Measurements from ENCODE around the gene SUZ12.
A peak's percentile ranks its signal among the peaks of the same experiment; 100 is the strongest.
"Not testable (repeated sequence)": the region's sequence is repeated elsewhere in the genome, so short reads cannot be mapped to it uniquely, and the experiment has no call there.

SUZ12 gene

GRCh38 chr17:31964131-31964530 lies 27.3 kb downstream of the SUZ12 start:
- not testable (repeated sequence) for DNase-seq

- peak; percentile 32 for DNase-seq
These were observed 30.8 kb downstream of the SUZ12 start for GRCh38 chr17:31967648-31968047.

GRCh38 chr17:31970416-31970815 lies 33.6 kb downstream of the SUZ12 start:
- DNase-seq = not testable (repeated sequence)

- DNase-seq = peak; percentile 35
These were observed 37.7 kb downstream of the SUZ12 start for GRCh38 chr17:31974269-31975071.

- not testable (repeated sequence) for DNase-seq
These were observed 38.6 kb downstream of the SUZ12 start for GRCh38 chr17:31975391-31975790.

GRCh38 chr17:31991821-31992220 lies 55.0 kb downstream of the SUZ12 start:
- peak; percentile 43 for DNase-seq

- no peak for DNase-seq
These were observed 60.2 kb downstream of the SUZ12 start for GRCh38 chr17:31997005-31997404.

- DNase-seq = peak; percentile 96
These were observed 70.2 kb downstream of the SUZ12 start, which contains the start of gene LRRC37B for GRCh38 chr17:32006957-32007462. Gene LRRC37B (plus strand): TSS chr17:32007383. CDS start chr17:32021393, 14,010 bp downstream.

GRCh38 chr17:32007463-32008298 lies 70.9 kb downstream of the SUZ12 start:
- DNase-seq = peak; percentile 78

GRCh38 chr17:32009262-32009542 lies 72.4 kb downstream of the SUZ12 start:
- no peak for DNase-seq

- no peak for DNase-seq
These were observed 73.3 kb downstream of the SUZ12 start for GRCh38 chr17:32010114-32010513.

GRCh38 chr17:32015245-32016013 lies 78.6 kb downstream of the SUZ12 start:
- no peak for DNase-seq

- DNase-seq = no peak
These were observed 79.4 kb downstream of the SUZ12 start for GRCh38 chr17:32016231-32016630.

GRCh38 chr17:32019228-32019627 lies 82.4 kb downstream of the SUZ12 start:
- no peak for DNase-seq

- no peak for DNase-seq
These were observed 84.3 kb downstream of the SUZ12 start for GRCh38 chr17:32020943-32021614.

GRCh38 chr17:32021615-32021955 lies 84.8 kb downstream of the SUZ12 start:
- no peak for DNase-seq

GRCh38 chr17:32022554-32022953 lies 85.7 kb downstream of the SUZ12 start:
- DNase-seq = not testable (repeated sequence)

GRCh38 chr17:32027271-32027670 lies 90.5 kb downstream of the SUZ12 start:
- DNase-seq = not testable (repeated sequence)

- no peak for DNase-seq
These were observed 96.4 kb downstream of the SUZ12 start for GRCh38 chr17:32033223-32033622.

- DNase-seq = not testable (repeated sequence)
These were observed 97.0 kb downstream of the SUZ12 start for GRCh38 chr17:32033812-32034211.

GRCh38 chr17:32040246-32040645 lies 103.4 kb downstream of the SUZ12 start:
- DNase-seq = not testable (repeated sequence)

GRCh38 chr17:32041306-32041875 lies 104.6 kb downstream of the SUZ12 start:
- DNase-seq = not testable (repeated sequence)

Data from activated CD8-positive, alpha-beta memory T cell treated with anti-CD3 and anti-CD28 coated beads, Interleukin-2, amount 50 U/mL, for 48 hours (primary cell).